ENCODE results near the gene MRFAP1.

- no peak for TF ChIP-seq POLR2AphosphoS5 (IDR thresholded peaks at IDR 0.05; ENCODE audit: insufficient read depth in 1 of 2, low read depth in 1 of 2)
- TF ChIP-seq, protein P1, sequence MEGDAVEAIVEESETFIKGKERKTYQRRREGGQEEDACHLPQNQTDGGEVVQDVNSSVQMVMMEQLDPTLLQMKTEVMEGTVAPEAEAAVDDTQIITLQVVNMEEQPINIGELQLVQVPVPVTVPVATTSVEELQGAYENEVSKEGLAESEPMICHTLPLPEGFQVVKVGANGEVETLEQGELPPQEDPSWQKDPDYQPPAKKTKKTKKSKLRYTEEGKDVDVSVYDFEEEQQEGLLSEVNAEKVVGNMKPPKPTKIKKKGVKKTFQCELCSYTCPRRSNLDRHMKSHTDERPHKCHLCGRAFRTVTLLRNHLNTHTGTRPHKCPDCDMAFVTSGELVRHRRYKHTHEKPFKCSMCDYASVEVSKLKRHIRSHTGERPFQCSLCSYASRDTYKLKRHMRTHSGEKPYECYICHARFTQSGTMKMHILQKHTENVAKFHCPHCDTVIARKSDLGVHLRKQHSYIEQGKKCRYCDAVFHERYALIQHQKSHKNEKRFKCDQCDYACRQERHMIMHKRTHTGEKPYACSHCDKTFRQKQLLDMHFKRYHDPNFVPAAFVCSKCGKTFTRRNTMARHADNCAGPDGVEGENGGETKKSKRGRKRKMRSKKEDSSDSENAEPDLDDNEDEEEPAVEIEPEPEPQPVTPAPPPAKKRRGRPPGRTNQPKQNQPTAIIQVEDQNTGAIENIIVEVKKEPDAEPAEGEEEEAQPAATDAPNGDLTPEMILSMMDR (IDR thresholded peaks at IDR 0.05), result no peak
These were observed 42.5 kb downstream of the MRFAP1 start for GRCh38 chr4:6682862-6683590.
